ENCODE measurements around the gene LDHAL6B.

GRCh38 chr15:59165726-59166125, 40.9 kb upstream of the LDHAL6B start:
- peak; percentile 60 for TF ChIP-seq SPI1 (IDR thresholded peaks at IDR 0.05; ENCODE audit: low read depth, low read length)
- no peak for TF ChIP-seq TAF1 (IDR thresholded peaks at IDR 0.05; ENCODE audit: low read depth, low read length)
